Uterus (tissue), 4 donors: ENCODE measurements around the gene NMT1. TPM values are rescaled to one million over a fixed set of nuclear protein-coding genes. Genes with fewer than 3 reads are reported as not detected.

Source experiments
- DNase-seq, 2 donors: peaks; one replicate each; pipeline ENCODE4 v3.0.0-alpha.2; 2019 to 2020
- H3K27ac ChIP-seq, 2 donors: fragments of 200-600 bp; sonication (generic); 1 replicate in 1 of 2; 2 replicates in 1 of 2; pipeline ENCODE4 v1.5.1; 2016 to 2018
- H3K27me3 ChIP-seq, 2 donors: fragments of 200-600 bp; sonication (generic); one replicate each; pipeline ENCODE4 v1.5.1; 2018 to 2019; ENCODE audit warnings: control low read depth in 1 of 2
- H3K36me3 ChIP-seq, 2 donors: fragments of 200-600 bp; sonication (generic); one replicate each; pipeline ENCODE4 v1.5.1; 2019; ENCODE audit warnings: control low read depth in 1 of 2
- H3K4me1 ChIP-seq, 2 donors: fragments of 200-600 bp; sonication (generic); one replicate each; pipeline ENCODE4 v1.5.1; 2018 to 2019; ENCODE audit warnings: control low read depth in 1 of 2
- H3K4me3 ChIP-seq, 2 donors: fragments of 200-600 bp; sonication (generic); 1 replicate in 1 of 2; 2 replicates in 1 of 2; pipeline ENCODE4 v1.5.1; 2018 to 2019; ENCODE audit warnings: mild to moderate bottlenecking in 1 of 2
- H3K9me3 ChIP-seq, 2 donors: fragments of 200-600 bp; sonication (generic); one replicate each; pipeline ENCODE4 v1.5.1; 2019; ENCODE audit warnings: control low read depth in 1 of 2
- POLR2A ChIP-seq, 2 donors: fragments of 450-650 bp; IDR thresholded peaks; one replicate each; pipeline ENCODE4 v1.6.1; 2016; ENCODE audit warnings: antibody characterized with exemption in 2 of 2, mild to moderate bottlenecking in 1 of 2, moderate library complexity in 1 of 2
- intact Hi-C: fragments of 100-400 bp; cut with DNase I; formaldehyde crosslinking; loops from one replicate; pipeline ENCODE4 v1.15.1; 2023; ENCODE audit warnings: low total_unique reads
- total RNA-seq, 4 donors: library from RNA; depleted of rRNA in 3 of 4; stranded (reverse); fragments of >200 nt in 3 of 4; gene quantifications; one replicate each; pipeline versions ENCODE4 v1.1.0 to v1.2.4, GENCODE V29; 2014 to 2023
- TF ChIP-seq, protein P1 (sequence below), 4 experiments: fragments of 200-600 bp in 2 of 4; fragments of 450-650 bp in 2 of 4; sonication (generic) in 2 of 4; IDR thresholded peaks; one replicate each; pipeline ENCODE4 v1.5.1; 2016 to 2019; ENCODE audit warnings: antibody characterized with exemption in 4 of 4, mild to moderate bottlenecking in 2 of 4, moderate library complexity in 1 of 4
- donor health status: DM: yes; HTN: yes; CAD: no.

NMT1 gene
- total RNA-seq, 4 donors from 2014 or later = 25.6 to 115 (median 72.3) TPM

DNA sequence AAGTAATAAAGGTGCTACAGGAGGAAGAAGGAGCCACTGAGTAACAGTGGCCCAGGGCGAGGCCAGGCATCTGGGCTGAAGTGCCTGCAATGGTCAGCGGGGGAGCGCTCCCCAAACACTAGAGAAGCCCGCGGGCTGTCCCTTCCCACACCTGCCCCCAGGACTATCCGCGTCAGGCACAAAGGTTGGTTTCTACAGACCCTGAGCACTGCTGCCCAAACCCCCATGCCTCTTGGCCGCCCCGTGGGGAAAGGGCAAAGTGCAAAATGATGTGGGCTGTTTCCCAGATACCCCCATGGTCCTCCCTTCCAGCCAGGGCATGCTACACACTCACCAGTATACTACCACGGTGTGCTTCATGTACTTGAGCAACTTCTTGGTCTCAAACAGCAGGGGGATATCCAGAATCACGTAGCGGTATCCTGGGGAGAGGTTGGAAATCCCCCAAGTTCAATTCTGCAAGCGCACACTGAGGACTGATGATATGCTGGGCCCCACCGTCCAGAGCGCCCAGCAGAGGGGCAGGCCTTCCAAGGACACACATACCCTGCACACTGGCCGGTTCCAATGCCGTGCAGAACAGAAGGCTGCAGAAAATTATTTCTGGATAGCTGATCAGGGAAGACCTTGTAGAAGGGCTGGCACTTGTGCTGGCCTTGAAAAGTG is 31.2 kb upstream of the NMT1 start:
- intact Hi-C loops = loop anchor here (5.0 kb wide), 1 partner anchor 258 kb away; no protein-coding TSS in a partner anchor

DNA sequence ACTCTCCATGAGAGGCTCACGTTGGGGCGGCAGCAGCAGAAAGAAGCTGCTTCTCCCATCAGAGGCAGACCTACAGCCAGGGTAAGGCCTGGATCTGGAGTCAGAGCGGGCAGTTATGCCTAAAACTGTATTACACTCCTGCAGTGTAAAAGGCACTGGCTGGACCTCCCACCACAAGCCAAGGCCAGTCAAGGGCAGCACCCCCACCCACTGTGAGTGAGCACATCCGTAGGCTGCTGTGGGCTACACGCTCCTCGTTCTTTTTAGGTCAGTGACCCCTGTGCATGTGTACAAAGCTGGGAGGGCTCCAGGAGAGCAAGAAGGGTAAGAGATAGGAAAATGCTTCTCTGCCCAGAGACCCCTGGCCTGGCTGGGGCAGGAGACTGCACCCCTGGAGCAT is 30.4 kb upstream of the NMT1 start:
- Histone ChIP-seq H3K9me3 (no peaks in the 10 kb centered on the region), H3K27me3 (no peaks in the 10 kb centered on the region), H3K4me1 (no peaks in the 10 kb centered on the region), H3K27ac (no peak overlapping the region), H3K4me3 (no peak overlapping the region), H3K36me3 (no peaks in the 10 kb centered on the region)
- intact Hi-C loops = loop anchor here (5.0 kb wide), 1 partner anchor 258 kb away; no protein-coding TSS in a partner anchor
- TF ChIP-seq, protein P1, sequence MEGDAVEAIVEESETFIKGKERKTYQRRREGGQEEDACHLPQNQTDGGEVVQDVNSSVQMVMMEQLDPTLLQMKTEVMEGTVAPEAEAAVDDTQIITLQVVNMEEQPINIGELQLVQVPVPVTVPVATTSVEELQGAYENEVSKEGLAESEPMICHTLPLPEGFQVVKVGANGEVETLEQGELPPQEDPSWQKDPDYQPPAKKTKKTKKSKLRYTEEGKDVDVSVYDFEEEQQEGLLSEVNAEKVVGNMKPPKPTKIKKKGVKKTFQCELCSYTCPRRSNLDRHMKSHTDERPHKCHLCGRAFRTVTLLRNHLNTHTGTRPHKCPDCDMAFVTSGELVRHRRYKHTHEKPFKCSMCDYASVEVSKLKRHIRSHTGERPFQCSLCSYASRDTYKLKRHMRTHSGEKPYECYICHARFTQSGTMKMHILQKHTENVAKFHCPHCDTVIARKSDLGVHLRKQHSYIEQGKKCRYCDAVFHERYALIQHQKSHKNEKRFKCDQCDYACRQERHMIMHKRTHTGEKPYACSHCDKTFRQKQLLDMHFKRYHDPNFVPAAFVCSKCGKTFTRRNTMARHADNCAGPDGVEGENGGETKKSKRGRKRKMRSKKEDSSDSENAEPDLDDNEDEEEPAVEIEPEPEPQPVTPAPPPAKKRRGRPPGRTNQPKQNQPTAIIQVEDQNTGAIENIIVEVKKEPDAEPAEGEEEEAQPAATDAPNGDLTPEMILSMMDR (IDR thresholded peaks at IDR 0.05) = no peak
- TF ChIP-seq POLR2A (IDR thresholded peaks at IDR 0.05) = no peak
- no peak for DNase-seq

More for the DNA sequence above, 31.2 kb upstream of the NMT1 start:
- no peaks in the 10 kb centered on the region for H3K36me3 ChIP-seq
- H3K4me1 ChIP-seq = no peaks in the 10 kb centered on the region
- no peak for DNase-seq
- no peak overlapping the region for H3K4me3 ChIP-seq
- no peaks in the 10 kb centered on the region for H3K9me3 ChIP-seq
- no peak overlapping the region for H3K27ac ChIP-seq
- no peaks in the 10 kb centered on the region for H3K27me3 ChIP-seq
- no peak for TF ChIP-seq POLR2A (IDR thresholded peaks at IDR 0.05)
- TF ChIP-seq, protein P1 (IDR thresholded peaks at IDR 0.05) = no peak

DNA sequence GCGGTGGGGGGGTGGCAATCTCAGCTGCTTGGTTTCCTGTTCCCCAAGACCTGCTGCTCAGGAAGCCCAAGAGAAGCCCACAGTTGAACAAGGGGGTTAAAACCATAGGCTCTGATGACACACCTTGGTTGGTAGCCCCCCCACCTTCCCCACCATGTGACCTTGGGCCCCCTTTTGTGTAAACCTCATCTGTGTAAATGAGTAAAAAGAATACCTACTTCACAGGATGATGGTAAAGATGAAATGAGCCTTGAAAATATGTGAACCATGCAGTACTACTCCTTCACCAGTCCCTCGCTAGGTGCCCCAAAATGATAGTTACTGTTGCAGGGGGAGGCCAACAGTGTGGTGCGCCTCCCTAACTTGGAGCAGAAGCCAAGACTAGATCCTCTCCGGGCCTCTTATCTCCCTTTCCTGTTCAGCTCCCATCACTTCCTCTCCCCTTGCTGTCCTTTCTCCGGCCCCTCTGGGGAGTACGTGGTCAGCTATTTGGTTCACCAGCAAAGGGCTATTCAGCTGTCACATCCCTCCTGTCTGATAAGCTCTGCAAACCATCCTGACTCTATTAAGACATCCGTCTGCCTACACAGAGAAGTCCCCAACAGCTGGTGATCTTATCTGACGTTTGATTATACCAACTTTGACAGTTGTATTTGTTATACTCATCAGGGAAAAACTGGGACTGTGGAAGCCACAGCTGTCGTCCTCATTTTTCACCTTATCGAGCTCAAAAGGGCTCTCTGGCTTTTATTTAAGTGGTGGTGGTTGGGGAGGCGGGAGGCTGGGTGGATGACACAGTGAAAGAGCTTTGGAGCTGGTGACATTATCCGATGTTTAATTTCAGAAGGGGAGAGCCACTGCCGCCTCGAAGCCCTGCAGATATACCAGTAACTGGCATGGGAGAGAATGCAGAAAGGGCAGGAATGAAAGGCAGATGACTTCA is 29.6 kb upstream of the NMT1 start:
- Histone ChIP-seq H3K27me3 (no peaks in the 10 kb centered on the region), H3K9me3 (no peaks in the 10 kb centered on the region), H3K4me1 (no peaks in the 10 kb centered on the region), H3K27ac (no peak overlapping the region), H3K36me3 (no peaks in the 10 kb centered on the region), H3K4me3 (no peak overlapping the region)
- intact Hi-C loops = loop anchor here (5.0 kb wide), 1 partner anchor 259 kb away; no protein-coding TSS in a partner anchor
- TF ChIP-seq, protein P1 (IDR thresholded peaks at IDR 0.05) = no peak
- no peak for TF ChIP-seq POLR2A (IDR thresholded peaks at IDR 0.05)
- no peak for DNase-seq

DNA sequence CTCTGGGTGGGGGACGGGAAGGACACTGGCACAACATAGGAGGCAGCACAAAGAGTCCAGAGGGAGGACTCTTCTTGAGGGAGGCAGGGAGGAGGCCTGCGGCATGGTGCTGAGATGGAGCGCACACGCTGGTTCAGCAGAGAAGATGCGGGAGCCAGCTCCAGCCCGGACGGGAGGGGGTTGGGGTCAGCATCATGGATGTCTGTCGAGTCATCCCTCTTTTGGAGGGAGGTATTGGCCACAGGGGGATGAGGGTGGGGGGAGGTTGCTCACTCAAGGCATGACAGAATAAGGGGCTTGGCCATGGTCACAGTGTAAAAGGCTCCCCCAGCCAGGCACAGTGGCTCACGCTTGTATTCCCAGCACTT is 29.0 kb upstream of the NMT1 start:
- no peak overlapping the region for H3K4me3 ChIP-seq
- no peak for DNase-seq
- no peaks in the 10 kb centered on the region for H3K27me3 ChIP-seq
- intact Hi-C loops = loop anchor here (5.0 kb wide), 1 partner anchor 260 kb away; no protein-coding TSS in a partner anchor
- H3K9me3 ChIP-seq = no peaks in the 10 kb centered on the region
- H3K36me3 ChIP-seq = no peaks in the 10 kb centered on the region
- H3K4me1 ChIP-seq = no peaks in the 10 kb centered on the region
- no peak overlapping the region for H3K27ac ChIP-seq
- TF ChIP-seq, protein P1 (IDR thresholded peaks at IDR 0.05) = no peak
- TF ChIP-seq POLR2A (IDR thresholded peaks at IDR 0.05) = no peak

DNA sequence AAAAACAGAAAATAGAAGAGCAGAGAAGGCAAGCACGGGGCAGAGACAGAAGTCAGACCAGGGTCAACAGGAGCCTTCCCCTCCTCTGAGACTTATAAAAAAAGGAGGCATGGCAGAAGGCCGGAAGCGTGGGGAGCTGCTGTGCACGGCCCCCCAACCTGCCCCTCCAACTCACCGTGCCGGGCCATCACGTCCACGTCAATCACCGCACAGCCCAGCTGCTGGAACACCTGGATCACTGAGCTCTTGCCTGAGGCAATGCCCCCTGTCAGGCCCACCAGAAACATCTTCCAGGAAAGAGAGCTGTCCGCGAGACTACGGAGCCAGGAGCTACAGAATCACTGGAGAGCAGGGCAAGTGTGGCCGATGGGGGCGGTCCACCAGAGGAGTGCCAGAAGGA is 26.5 kb upstream of the NMT1 start:
- intact Hi-C loops = loop anchor here (5.0 kb wide), 1 partner anchor 262 kb away; no protein-coding TSS in a partner anchor
- Histone ChIP-seq H3K4me1 (peaks cover 0 to 6% of the 10 kb centered on the region in 2 donors), H3K27ac (no peak overlapping the region), H3K27me3 (no peaks in the 10 kb centered on the region), H3K4me3 (no peak overlapping the region), H3K36me3 (no peaks in the 10 kb centered on the region), H3K9me3 (no peaks in the 10 kb centered on the region)
- no peak for DNase-seq
- no peak for TF ChIP-seq POLR2A (IDR thresholded peaks at IDR 0.05)
- TF ChIP-seq, protein P1 (IDR thresholded peaks at IDR 0.05) = no peak
